SK-N-SH (cell line): ENCODE data around the gene HOXB7. TPM values are rescaled to one million over a fixed set of nuclear protein-coding genes. Genes with fewer than 3 reads are reported as not detected.

Experiments
- CTCF ChIA-PET: fragments of 300-600, 350-600 bp; formaldehyde crosslinking; extraction: SDS; loops from one replicate; lab custom pipeline; 2021; lab: Yijun Ruan, JAX
- POLR2A ChIA-PET: fragments of 350-600 bp; sonication (Branson Sonifier 250); formaldehyde crosslinking; extraction: SDS; loops from one replicate; lab custom pipeline; 2020; ENCODE audit warnings: antibody characterized with exemption, inconsistent platforms; lab: Yijun Ruan, JAX
- DNase-seq: peaks from one replicate; pipeline ENCODE4 v3.0.0; 2012
- H2AFZ ChIP-seq: fragments of 200-600 bp; sonication (generic); 2 replicates; pipeline ENCODE4 v1.8.1; 2016; ENCODE audit warnings: antibody characterized with exemption, mild to moderate bottlenecking, low read depth
- H3F3A ChIP-seq: fragments of 200-600 bp; sonication (generic); replicated peaks from 2 replicates; pipeline ENCODE3; 2016; ENCODE audit warnings: antibody characterized with exemption, mild to moderate bottlenecking; ENCODE audit not compliant: insufficient read depth
- H3K27ac ChIP-seq, 2 experiments: fragments of 200-500 bp in 1 of 2; fragments of 200-600 bp in 1 of 2; sonication (Bioruptor generic) in 1 of 2; sonication (generic), shearing (Covaris generic) in 1 of 2; 2 replicates each; pipeline versions ENCODE4 v1.5.1 to v1.6.1; 2014 to 2016; ENCODE audit warnings: low read depth in 2 of 2, inconsistent platforms in 1 of 2, low read length in 1 of 2, mild to moderate bottlenecking in 1 of 2, mixed read lengths in 1 of 2
- H3K27me3 ChIP-seq: fragments of 200-600 bp; sonication (generic), shearing (Covaris generic); 2 replicates; pipeline ENCODE4 v1.6.1; 2016; ENCODE audit warnings: mixed run types; ENCODE audit not compliant: insufficient read depth
- H3K36me3 ChIP-seq, 2 experiments: fragments of 200-500 bp in 1 of 2; fragments of 200-600 bp in 1 of 2; sonication (Bioruptor generic) in 1 of 2; sonication (generic) in 1 of 2; replicated peaks in 1 of 2; 2 replicates each; pipeline versions ENCODE3 to v1.5.1; 2014 to 2016; ENCODE audit warnings: low read length in 1 of 2, mild to moderate bottlenecking in 1 of 2; ENCODE audit not compliant: insufficient read depth in 2 of 2, control insufficient read depth in 1 of 2
- H3K4me1 ChIP-seq, 2 experiments: fragments of 200-500 bp in 1 of 2; fragments of 200-600 bp in 1 of 2; sonication (Bioruptor generic) in 1 of 2; sonication (generic), shearing (Covaris generic) in 1 of 2; 2 replicates each; pipeline versions ENCODE4 v1.5.1 to v1.6.1; 2014 to 2016; ENCODE audit warnings: low read depth in 1 of 2, low read length in 1 of 2, mixed run types in 1 of 2; ENCODE audit not compliant: insufficient read depth in 2 of 2, control insufficient read depth in 1 of 2
- H3K4me2 ChIP-seq: fragments of 200-600 bp; sonication (generic), shearing (Covaris generic); 2 replicates; pipeline ENCODE4 v1.6.1; 2017; ENCODE audit warnings: mixed run types
- H3K4me3 ChIP-seq, 2 experiments: fragments of 200-500 bp in 1 of 2; fragments of 200-600 bp in 1 of 2; sonication (Bioruptor generic) in 1 of 2; sonication (generic), shearing (Covaris generic) in 1 of 2; 2 replicates each; pipeline versions ENCODE4 v1.5.1 to v1.8.1; 2014 to 2016; ENCODE audit warnings: low read depth in 2 of 2, inconsistent platforms in 1 of 2, low read length in 1 of 2, mild to moderate bottlenecking in 1 of 2, mixed read lengths in 1 of 2, moderate library complexity in 1 of 2
- H3K79me2 ChIP-seq: fragments of 200-600 bp; sonication (generic); 2 replicates; pipeline ENCODE4 v1.8.1; 2017; ENCODE audit warnings: mild to moderate bottlenecking; ENCODE audit not compliant: insufficient read depth
- H3K9ac ChIP-seq: fragments of 200-600 bp; sonication (generic); 2 replicates; pipeline ENCODE4 v1.6.1; 2017; ENCODE audit warnings: mixed run types
- H3K9me2 ChIP-seq: fragments of 200-600 bp; sonication (generic); 2 replicates; pipeline ENCODE4 v1.6.1; 2017; ENCODE audit warnings: mixed run types
- H3K9me3 ChIP-seq: fragments of 200-600 bp; sonication (generic); 2 replicates; pipeline ENCODE4 v1.6.1; 2017; ENCODE audit warnings: mixed run types, mild to moderate bottlenecking, moderate library complexity
- H4K20me1 ChIP-seq: fragments of 200-600 bp; sonication (generic); 2 replicates; pipeline ENCODE4 v1.6.1; 2017; ENCODE audit warnings: mild to moderate bottlenecking, mixed run types; ENCODE audit not compliant: insufficient read depth
- CHD2 ChIP-seq: fragments of 150-350 bp; IDR thresholded peaks from 2 replicates; pipeline ENCODE4 v1.6.1; 2018; ENCODE audit warnings: low read length; ENCODE audit not compliant: partially characterized antibody
- EP300 ChIP-seq, 2 experiments: IDR thresholded peaks; 2 replicates each; pipeline versions ENCODE4 v1.4.0 to v1.6.1; 2012; ENCODE audit warnings: borderline replicate concordance in 1 of 2, low read depth in 1 of 2, low read length in 1 of 2
- EZH2phosphoT487 ChIP-seq: fragments of 200-600 bp; sonication (generic); IDR thresholded peaks from 2 replicates; pipeline ENCODE4 v1.6.1; 2017; ENCODE audit warnings: low read depth, mixed run types, mild to moderate bottlenecking, antibody characterized with exemption, moderate library complexity, borderline replicate concordance
- GATA2 ChIP-seq: sonication (generic); formaldehyde crosslinking; IDR thresholded peaks from 2 replicates; pipeline ENCODE4 v1.5.0; 2020; ENCODE audit warnings: mild to moderate bottlenecking, missing genetic modification reagents
- IRF3 ChIP-seq: fragments of 150-350 bp; IDR thresholded peaks from 2 replicates; pipeline ENCODE4 v1.6.1; 2016; ENCODE audit warnings: mild to moderate bottlenecking, low read depth, low read length
- JUND ChIP-seq: IDR thresholded peaks from 2 replicates; pipeline ENCODE4 v1.4.0; 2012
- MEF2A ChIP-seq: IDR thresholded peaks from 2 replicates; pipeline ENCODE4 v1.4.0; 2012; ENCODE audit warnings: low read depth, borderline replicate concordance
- NFIC ChIP-seq: IDR thresholded peaks from 2 replicates; pipeline ENCODE4 v1.4.0; 2012; ENCODE audit warnings: borderline replicate concordance
- NRF1 ChIP-seq: IDR thresholded peaks from 2 replicates; pipeline ENCODE4 v1.6.1; 2012; ENCODE audit warnings: low read depth, mild to moderate bottlenecking, low read length
- PBX3 ChIP-seq: IDR thresholded peaks from 2 replicates; pipeline ENCODE4; 2012
- POLR2AphosphoS5 ChIP-seq: IDR thresholded peaks from 2 replicates; pipeline ENCODE4 v1.6.1; 2012; ENCODE audit warnings: low read depth, low read length
- RFX5 ChIP-seq: IDR thresholded peaks from 2 replicates; pipeline ENCODE4 v1.6.1; 2012; ENCODE audit warnings: mild to moderate bottlenecking, improper control_type of control experiment, low read length
- RXRA ChIP-seq: IDR thresholded peaks from 2 replicates; pipeline ENCODE4 v1.4.0; 2012; ENCODE audit warnings: low read depth, mild to moderate bottlenecking, borderline replicate concordance
- SIN3A ChIP-seq: IDR thresholded peaks from 2 replicates; pipeline ENCODE4 v1.6.1; 2012; ENCODE audit warnings: low read depth, mild to moderate bottlenecking, low read length, moderate library complexity, borderline replicate concordance
- TCF12 ChIP-seq: IDR thresholded peaks from 2 replicates; pipeline ENCODE4 v1.4.0; 2012
- YY1 ChIP-seq: IDR thresholded peaks from 2 replicates; pipeline ENCODE4 v1.4.0; 2012; ENCODE audit warnings: low read depth, mild to moderate bottlenecking
- WGBS: methylation state at CpG from one replicate; pipeline ENCODE4 v1.1.6; 2017; ENCODE audit warnings: low lambda C conversion rate; 5-methylcytosine and 5-hydroxymethylcytosine counted together
- polyA plus RNA-seq, 3 experiments: library from polyadenylated mRNA; depleted of rRNA; stranded (reverse); fragments of >200 nt; gene quantifications; 2 replicates each; pipeline ENCODE4 v1.2.3, GENCODE V29; 2012
- TF ChIP-seq, protein P1 (sequence below): fragments of 200-600 bp; sonication (generic); IDR thresholded peaks from 2 replicates; pipeline ENCODE4 v1.6.1; 2017; ENCODE audit warnings: antibody characterized with exemption, mild to moderate bottlenecking, moderate library complexity
- TF ChIP-seq, protein P2 (sequence below): IDR thresholded peaks from 2 replicates; pipeline ENCODE4 v1.6.1; 2012; ENCODE audit warnings: mild to moderate bottlenecking, low read depth, low read length, moderate library complexity

The HOXB7 gene
- polyA plus RNA-seq, 1 of the 3 experiments (the other 2 are of a cell fraction) = not detected

DNA sequence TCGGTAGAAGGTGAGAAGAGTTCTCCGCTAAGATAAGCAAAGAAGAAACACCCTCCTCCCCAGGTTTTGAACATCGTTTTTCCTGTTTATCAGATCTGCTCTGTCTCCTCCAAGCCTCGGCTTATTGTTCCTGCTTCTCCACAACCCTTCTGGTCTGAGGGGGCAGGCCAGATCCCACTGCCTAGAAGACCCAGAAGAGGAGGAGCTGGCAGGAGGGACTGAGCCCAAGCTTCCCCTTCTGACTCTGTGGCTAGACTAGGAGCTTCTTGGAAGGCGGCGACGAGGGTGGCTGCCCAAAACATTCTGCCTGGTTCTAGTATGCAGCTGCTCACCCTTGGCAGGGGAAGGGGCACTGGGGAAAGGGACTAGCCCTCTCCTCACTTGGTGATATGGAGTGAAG is 12.1 kb downstream of the HOXB7 start:
- WGBS = 30% methylated on average over 7 of the region's 7 CpGs

More for the DNA sequence above, 12.1 kb downstream of the HOXB7 start:
- ChIA-PET CTCF (interaction anchor here (0.7 to 1.4 kb wide), 3 partner anchors 12 to 73 kb away, joined by 3 read pairs; no protein-coding TSS in a partner anchor), POLR2A (no interaction called here)
- TF ChIP-seq, protein P1, sequence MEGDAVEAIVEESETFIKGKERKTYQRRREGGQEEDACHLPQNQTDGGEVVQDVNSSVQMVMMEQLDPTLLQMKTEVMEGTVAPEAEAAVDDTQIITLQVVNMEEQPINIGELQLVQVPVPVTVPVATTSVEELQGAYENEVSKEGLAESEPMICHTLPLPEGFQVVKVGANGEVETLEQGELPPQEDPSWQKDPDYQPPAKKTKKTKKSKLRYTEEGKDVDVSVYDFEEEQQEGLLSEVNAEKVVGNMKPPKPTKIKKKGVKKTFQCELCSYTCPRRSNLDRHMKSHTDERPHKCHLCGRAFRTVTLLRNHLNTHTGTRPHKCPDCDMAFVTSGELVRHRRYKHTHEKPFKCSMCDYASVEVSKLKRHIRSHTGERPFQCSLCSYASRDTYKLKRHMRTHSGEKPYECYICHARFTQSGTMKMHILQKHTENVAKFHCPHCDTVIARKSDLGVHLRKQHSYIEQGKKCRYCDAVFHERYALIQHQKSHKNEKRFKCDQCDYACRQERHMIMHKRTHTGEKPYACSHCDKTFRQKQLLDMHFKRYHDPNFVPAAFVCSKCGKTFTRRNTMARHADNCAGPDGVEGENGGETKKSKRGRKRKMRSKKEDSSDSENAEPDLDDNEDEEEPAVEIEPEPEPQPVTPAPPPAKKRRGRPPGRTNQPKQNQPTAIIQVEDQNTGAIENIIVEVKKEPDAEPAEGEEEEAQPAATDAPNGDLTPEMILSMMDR = no peak
- TF ChIP-seq EZH2phosphoT487 (no peak), RXRA (no peak), RFX5 (no peak), PBX3 (no peak), EP300 (IDR thresholded peaks at IDR 0.05; ENCODE audit: borderline replicate concordance in 1 of 2, low read depth in 1 of 2, low read length in 1 of 2) (no peak), NRF1 (no peak), SIN3A (no peak), IRF3 (no peak), MEF2A (no peak), NFIC (no peak), CHD2 (no peak), YY1 (no peak), POLR2AphosphoS5 (no peak), JUND (no peak), TCF12 (no peak), GATA2 (CRISPR knock-in tag) (no peak)
- TF ChIP-seq, protein P2, sequence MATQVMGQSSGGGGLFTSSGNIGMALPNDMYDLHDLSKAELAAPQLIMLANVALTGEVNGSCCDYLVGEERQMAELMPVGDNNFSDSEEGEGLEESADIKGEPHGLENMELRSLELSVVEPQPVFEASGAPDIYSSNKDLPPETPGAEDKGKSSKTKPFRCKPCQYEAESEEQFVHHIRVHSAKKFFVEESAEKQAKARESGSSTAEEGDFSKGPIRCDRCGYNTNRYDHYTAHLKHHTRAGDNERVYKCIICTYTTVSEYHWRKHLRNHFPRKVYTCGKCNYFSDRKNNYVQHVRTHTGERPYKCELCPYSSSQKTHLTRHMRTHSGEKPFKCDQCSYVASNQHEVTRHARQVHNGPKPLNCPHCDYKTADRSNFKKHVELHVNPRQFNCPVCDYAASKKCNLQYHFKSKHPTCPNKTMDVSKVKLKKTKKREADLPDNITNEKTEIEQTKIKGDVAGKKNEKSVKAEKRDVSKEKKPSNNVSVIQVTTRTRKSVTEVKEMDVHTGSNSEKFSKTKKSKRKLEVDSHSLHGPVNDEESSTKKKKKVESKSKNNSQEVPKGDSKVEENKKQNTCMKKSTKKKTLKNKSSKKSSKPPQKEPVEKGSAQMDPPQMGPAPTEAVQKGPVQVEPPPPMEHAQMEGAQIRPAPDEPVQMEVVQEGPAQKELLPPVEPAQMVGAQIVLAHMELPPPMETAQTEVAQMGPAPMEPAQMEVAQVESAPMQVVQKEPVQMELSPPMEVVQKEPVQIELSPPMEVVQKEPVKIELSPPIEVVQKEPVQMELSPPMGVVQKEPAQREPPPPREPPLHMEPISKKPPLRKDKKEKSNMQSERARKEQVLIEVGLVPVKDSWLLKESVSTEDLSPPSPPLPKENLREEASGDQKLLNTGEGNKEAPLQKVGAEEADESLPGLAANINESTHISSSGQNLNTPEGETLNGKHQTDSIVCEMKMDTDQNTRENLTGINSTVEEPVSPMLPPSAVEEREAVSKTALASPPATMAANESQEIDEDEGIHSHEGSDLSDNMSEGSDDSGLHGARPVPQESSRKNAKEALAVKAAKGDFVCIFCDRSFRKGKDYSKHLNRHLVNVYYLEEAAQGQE = no peak
- no peaks in the 10 kb centered on the region for H3K9me3 ChIP-seq
- H3K9ac ChIP-seq = no peak overlapping the region
- no peak overlapping the region for H3K27ac ChIP-seq
- H3K9me2 ChIP-seq = no peaks in the 10 kb centered on the region
- DNase-seq = no peak
- no peaks in the 10 kb centered on the region for H3K79me2 ChIP-seq
- H3K4me1 ChIP-seq = no peaks in the 10 kb centered on the region; a peak in 1 of 4 replicates
- no peak overlapping the region for H2AFZ ChIP-seq
- no peaks in the 10 kb centered on the region for H3K36me3 ChIP-seq
- no peak overlapping the region for H3K4me2 ChIP-seq
- H3K27me3 ChIP-seq = peaks cover 99% of the 10 kb centered on the region
- H3K4me3 ChIP-seq = no peak overlapping the region
- H4K20me1 ChIP-seq = peaks cover 20% of the 10 kb centered on the region; the same call in 1 of the 2 replicates
- peaks cover 4% of the 10 kb centered on the region for H3F3A ChIP-seq
